ENCODE data around the gene ERAP2.
A peak's percentile ranks its signal among the peaks of the same experiment; 100 is the strongest.

ERAP2 gene

DNA sequence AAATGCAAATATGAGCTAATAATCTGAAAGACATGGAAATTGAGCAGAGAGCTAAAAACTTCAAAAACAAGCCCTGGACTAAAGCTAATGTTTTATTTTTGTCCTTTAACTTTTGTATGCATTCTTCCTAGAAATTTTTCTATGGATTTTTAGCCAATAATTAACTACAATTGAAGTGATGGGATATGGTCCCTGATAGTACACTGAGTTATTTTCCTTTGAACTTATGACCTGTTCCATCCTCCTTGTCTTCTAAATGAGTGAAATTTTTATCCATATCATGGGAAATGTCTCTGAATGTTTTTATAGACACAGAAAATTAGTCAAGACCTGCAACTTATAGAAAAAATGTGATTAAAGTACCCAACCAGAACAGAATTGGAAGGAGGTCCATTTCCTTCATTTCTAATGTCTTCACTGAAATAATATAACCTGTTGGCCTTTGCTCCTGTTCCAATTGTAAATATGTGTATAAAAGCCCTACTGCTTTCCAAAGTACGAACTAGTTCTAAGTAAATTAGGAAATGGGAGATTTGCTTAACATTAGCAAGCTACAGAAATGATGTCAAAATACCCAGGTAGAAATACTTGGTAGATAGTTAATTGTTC is 11.3 kb upstream of the ERAP2 start:
- no peak for DNase-seq

- no peak for DNase-seq
Measured at GRCh38 chr5:96868603-96869371, 7.5 kb upstream of the ERAP2 start.

GRCh38 chr5:96869372-96869641 is 7.0 kb upstream of the ERAP2 start:
- no peak for DNase-seq

GRCh38 chr5:96870094-96871026 is 5.9 kb upstream of the ERAP2 start:
- DNase-seq, result no peak

- no peak for DNase-seq
Measured at GRCh38 chr5:96871027-96871399, 5.3 kb upstream of the ERAP2 start.

GRCh38 chr5:96871686-96872085 is 4.6 kb upstream of the ERAP2 start:
- DNase-seq, result no peak

- DNase-seq, result no peak
Measured at GRCh38 chr5:96873449-96873848, 2.9 kb upstream of the ERAP2 start.

GRCh38 chr5:96874631-96875030 is 1.7 kb upstream of the ERAP2 start:
- no peak for DNase-seq

DNA sequence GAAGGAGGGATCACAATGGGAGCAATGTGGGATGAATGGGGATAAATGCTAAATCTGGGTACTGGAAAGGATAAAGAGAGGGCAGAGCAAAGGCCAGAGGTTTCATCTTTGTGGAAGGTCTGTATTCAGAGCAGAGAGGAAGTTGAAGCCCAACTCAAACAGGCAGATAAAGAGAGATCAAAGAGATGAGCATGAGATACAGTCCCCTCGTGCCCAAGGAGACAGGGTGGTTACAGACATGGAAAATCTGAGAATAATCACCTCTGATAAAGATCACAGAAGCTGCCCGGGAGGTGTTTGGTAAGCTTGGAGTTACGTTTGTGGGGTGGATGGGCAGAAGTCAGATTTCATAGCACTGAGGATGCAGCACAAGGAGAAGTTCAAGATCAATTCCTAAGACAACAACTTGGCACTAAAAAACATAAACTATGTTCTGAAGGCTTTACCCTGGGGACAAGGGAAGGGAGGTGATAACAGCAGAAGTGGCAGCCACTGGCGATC is 459 bp upstream of the ERAP2 start:
- DNase-seq, result peak in 1 of 2 experiments; percentile 44

- DNase-seq, result peak; percentile 53 to 59
Measured at GRCh38 chr5:96876977-96877469, 723 bp downstream of the ERAP2 start.

GRCh38 chr5:96879665-96880064 is 3.4 kb downstream of the ERAP2 start:
- DNase-seq, result no peak

DNA sequence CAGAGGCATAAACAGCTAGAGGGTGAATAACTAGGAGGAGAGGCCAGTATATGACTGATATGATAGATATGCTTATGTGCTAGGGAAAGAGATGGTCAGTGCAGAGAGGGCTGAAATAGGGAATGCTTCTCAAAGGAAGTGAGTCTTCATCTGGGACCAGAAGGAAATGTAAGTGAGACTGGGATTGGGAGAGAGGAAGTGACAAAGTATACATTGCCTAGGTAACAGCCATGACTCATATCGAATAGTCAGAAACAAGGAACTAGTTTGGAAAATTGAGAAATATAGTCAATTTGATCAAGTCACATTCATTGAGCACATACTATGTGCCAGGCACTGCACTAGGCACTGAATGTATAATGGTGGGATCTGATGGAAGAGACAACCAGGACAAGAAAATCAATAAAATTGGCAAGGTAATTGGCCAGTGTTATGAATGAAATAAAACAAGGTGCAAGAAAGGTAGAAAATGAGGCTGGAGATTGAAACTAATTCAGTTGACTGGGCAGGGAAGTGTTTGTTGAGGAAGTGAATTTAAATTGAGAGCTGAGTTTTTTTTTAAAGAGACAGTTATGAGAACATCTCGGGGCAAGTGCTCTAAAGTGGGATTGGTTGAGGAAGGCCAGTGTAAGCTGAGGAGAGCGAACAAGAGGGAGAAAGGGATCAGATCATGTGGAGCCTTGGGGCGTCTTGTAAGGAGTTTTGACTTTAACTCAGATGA is 4.3 kb downstream of the ERAP2 start:
- no peak for DNase-seq

- no peak for DNase-seq
Measured at GRCh38 chr5:96881511-96882115, 5.3 kb downstream of the ERAP2 start.

- no peak for DNase-seq
Measured at GRCh38 chr5:96883871-96884270, 7.6 kb downstream of the ERAP2 start.

DNA sequence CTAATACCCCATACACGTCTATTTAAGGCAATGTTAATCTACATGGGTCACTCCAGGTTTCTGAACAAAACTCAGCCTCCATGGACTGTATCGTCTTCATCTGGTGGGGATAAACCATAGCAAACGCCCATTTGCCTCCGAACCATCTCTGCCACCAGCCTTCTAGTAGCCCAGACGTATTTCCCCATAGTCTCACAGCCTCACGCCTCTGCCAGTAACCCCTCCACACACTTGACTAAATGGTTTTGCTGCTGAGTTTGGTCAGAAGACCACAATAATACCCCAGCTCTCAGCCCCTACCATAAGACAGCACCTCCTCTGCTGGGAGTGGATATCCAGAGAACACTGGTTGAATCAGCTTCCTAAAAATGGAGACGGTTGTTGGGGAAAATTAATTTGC is 8.7 kb downstream of the ERAP2 start:
- DNase-seq, result no peak

DNA sequence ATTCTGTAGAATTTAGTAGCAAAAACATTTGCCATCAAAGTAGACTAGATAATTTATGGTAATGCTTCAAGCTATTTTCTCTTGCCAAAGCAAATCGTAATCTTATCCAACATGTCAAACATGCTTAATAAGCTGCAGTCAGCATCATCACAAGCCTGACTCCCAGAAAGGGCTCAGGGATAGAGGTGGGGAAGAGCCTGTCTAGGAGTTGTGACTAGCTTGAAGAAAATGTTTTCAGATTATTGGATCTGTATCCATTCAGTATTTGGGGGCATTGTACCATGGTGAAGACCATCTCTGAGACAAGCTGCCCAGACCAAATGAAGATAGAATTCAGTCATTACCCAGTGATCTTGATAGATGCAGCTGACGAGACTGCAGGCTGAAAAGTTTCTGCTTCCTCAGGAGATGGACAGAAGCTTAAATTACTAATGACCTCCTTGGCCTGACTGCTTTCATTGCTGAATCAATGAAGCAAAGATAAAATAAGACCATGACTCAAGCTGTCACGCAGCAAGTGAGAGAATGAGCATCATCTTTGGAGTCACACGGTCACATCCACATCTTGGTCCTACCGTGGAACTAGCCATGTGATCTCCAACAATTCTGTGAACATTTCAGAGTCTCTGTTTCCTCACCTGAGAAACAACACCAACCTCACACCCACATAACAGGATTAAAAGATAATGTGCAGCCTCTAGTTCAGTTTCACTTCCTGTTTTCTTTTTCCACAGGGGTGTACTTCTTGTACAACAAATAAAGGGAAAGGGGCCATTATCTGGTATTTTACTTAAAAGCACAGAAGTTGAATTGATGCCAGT is 9.4 kb downstream of the ERAP2 start:
- DNase-seq, result no peak

- DNase-seq, result no peak
Measured at GRCh38 chr5:96893342-96893741, 17.0 kb downstream of the ERAP2 start.

DNA sequence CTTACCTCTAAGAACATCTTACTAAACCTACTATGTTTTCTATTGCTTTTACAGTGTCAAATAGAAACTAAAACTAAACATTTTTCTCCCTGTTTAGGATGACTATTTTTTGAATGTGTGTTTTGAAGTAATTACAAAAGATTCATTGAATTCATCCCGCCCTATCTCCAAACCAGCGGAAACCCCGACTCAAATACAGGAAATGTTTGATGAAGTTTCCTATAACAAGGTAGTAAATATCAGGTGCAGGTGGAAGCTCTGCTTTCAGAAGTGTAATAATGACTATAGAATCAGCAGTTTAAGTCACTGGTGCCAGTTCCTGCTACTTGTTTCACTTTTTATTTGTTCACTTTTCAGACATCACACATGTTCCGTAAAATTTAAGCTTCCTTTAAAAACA is 20.0 kb downstream of the ERAP2 start:
- no peak for DNase-seq

DNA sequence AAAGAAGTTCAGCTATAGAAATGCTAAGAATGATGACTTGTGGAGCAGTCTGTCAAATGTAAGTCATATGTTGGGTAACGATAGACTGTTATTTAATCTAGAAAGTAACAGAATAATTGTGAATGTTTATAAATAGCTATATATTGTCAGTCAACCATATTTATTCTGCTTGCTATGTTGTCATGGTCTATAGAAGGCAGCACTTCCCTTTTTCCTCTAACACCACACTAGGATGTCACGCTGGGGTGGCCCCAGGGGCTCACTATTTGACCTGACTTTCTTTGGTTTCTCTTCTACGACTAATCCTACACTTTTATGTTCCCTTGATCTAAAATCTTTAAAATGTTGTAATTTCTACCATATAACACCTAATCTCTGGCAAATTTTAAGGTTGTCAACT is 20.5 kb downstream of the ERAP2 start:
- no peak for DNase-seq

DNA sequence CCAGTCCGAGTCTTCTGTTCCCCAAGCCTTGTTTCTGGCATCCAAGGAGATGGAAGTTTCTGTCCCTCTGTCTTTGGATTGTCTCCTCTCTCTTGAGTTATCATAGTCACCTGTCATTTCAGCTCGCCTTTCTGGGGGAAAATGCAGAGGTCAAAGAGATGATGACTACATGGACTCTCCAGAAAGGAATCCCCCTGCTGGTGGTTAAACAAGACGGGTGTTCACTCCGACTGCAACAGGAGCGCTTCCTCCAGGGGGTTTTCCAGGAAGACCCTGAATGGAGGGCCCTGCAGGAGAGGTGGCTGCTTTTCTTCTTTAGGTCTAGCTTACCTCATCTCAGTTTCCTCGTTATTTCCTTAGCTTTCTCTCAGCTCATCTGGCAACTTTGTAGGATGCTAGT is 25.1 kb downstream of the ERAP2 start:
- no peak for DNase-seq

DNA sequence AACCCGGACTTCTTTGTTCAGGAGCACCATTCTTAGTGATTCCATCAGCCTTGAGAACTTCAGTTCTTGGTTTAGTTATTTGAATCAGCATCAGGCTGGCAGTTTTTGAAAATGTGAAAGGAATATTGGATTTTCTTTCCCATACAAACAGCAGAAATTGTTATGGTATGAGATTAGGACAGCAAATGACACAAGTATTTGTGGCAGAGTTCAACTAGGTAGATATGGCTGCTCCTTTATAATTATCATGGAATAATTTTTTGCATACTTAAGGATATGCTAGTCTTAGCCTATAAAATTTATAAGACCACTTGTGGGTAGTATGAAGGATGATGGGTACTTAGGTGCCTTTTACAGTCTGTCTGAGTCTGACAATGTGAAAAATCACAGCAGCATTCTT is 25.5 kb downstream of the ERAP2 start:
- no peak for DNase-seq

GRCh38 chr5:96902876-96903275 is 26.6 kb downstream of the ERAP2 start:
- no peak for DNase-seq

All from activated T-cell treated with anti-CD3 and anti-CD28 coated beads, Interleukin-2, amount 50 U/mL, for 48 hours (primary cell).